ENCODE results near the gene CD82. TPM values are rescaled to one million over a fixed set of nuclear protein-coding genes. Genes with fewer than 3 reads are reported as not detected.

The CD82 gene
- total and polyA plus RNA-seq, 2 of the 8 experiments (the other 6 are each of a cell fraction or from before 2014, with no cell fraction given), result 7.9 to 10.3 TPM

DNA sequence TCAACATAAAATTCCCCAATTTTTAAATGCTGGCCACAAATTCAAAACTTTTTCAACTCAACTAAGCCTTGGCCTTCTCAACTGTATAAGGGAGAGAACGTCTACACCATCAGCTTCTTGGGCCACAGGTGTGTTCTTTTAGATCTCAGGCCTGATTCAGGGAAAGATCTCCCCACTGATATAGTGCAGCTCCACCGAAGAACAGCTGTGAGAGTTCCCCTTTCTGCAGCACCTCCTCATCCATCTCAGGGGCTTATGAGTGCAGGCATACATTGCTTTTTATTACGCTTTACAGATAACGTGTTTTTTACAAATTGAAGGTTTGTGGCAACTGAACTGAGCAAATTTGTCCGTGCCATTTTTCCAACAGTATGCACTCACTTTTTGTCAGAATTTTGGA is 8.0 kb upstream of the CD82 start:
- WGBS, 2 experiments (ENCODE audit: extremely low coverage in 1 of 2, insufficient coverage in 1 of 2, insufficient read length in 1 of 2, insufficient replicate concordance in 2 of 2, low coverage in 1 of 2, low lambda C conversion rate in 2 of 2, missing lambda C conversion rate in 1 of 2), result 85% methylated on average over 5 of the region's 5 CpGs; no CpG with 5 or more reads in 1 of the 2 experiments
- H2BK20ac ChIP-seq (ENCODE audit: low read length), result peak overlapping the region; percentile 51; the same call in 1 of the 2 replicates
- H3K9ac ChIP-seq (replicated peaks in 1 of 4; ENCODE audit: extremely low read depth in 1 of 4, low read depth in 3 of 4, low read length in 3 of 4), result no peak overlapping the region
- no peak overlapping the region for H2BK120ac ChIP-seq (replicated peaks; ENCODE audit: low read depth, low read length)
- H3K23ac ChIP-seq (ENCODE audit: insufficient read length), result no peak overlapping the region
- ChIA-PET POLR2A (ENCODE audit: partially characterized antibody) (interaction anchor here (0.6 to 1.6 kb wide), 3 partner anchors 37 to 52 kb away, joined by 3 to 6 read pairs (median 3); no protein-coding TSS in a partner anchor), CTCF (ENCODE audit: partially characterized antibody) (interaction anchor here (0.6 to 14.7 kb wide), 41 partner anchors 8 to 676 kb away, joined by 3 to 182 read pairs (median 4); partner anchors contain the start of gene CD82)
- H3K56ac ChIP-seq (replicated peaks; ENCODE audit: insufficient read length, low read depth, low read length), result no peak overlapping the region
- no peak overlapping the region for H3K4ac ChIP-seq (replicated peaks; ENCODE audit: insufficient read length, low read depth, low read length)
- no peak overlapping the region for H4K91ac ChIP-seq (replicated peaks; ENCODE audit: insufficient read length, low read length)
- H4K8ac ChIP-seq (ENCODE audit: extremely low read depth, insufficient read depth, low read length), result no peak overlapping the region
- no peak overlapping the region for H2AFZ ChIP-seq (ENCODE audit: low read length)
- H3K79me1 ChIP-seq (ENCODE audit: low read depth, low read length), result no peaks in the 10 kb centered on the region
- no peaks in the 10 kb centered on the region for H3K9me3 ChIP-seq (ENCODE audit: insufficient read depth in 2 of 2, low read depth in 1 of 2, low read length in 1 of 2)
- peak overlapping the region; percentile 13 for H4K5ac ChIP-seq (ENCODE audit: insufficient read length, low read depth, low read length)
- FAIRE-seq (no peak), DNase-seq (ENCODE audit: low read depth in 1 of 2, low spot score in 2 of 2) (no peak)
- TF ChIP-seq TEAD4 (IDR thresholded peaks at IDR 0.05; ENCODE audit: low read depth, low read length), result no peak
- no peak for TF ChIP-seq YY1 (IDR thresholded peaks at IDR 0.05; ENCODE audit: low read depth, low read length)
- no peak for TF ChIP-seq CEBPB (IDR thresholded peaks at IDR 0.05; ENCODE audit: low read depth, low read length)
- TF ChIP-seq, protein P1, sequence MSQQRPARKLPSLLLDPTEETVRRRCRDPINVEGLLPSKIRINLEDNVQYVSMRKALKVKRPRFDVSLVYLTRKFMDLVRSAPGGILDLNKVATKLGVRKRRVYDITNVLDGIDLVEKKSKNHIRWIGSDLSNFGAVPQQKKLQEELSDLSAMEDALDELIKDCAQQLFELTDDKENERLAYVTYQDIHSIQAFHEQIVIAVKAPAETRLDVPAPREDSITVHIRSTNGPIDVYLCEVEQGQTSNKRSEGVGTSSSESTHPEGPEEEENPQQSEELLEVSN (IDR thresholded peaks at IDR 0.05), result no peak
- no peak for TF ChIP-seq KDM1A (IDR thresholded peaks at IDR 0.05; ENCODE audit: borderline replicate concordance, low read length)
- H3K27me3 ChIP-seq (replicated peaks in 1 of 4; ENCODE audit: control insufficient read depth in 3 of 4, extremely low read depth in 1 of 4, insufficient read depth in 3 of 4, low read length in 3 of 4), result peaks cover 0 to 2% (median 0%) of the 10 kb centered on the region in 4 experiments; a peak in 1 of 7 replicates
- no peak overlapping the region for H3K27ac ChIP-seq (ENCODE audit: low read depth, low read length)
- H2BK12ac ChIP-seq (ENCODE audit: low read depth, low read length), result 0 out of 2 replicates have a peak overlapping the region, but pooled peaks have one; percentile 56
- H4K20me1 ChIP-seq (replicated peaks in 1 of 2; ENCODE audit: control insufficient read depth in 1 of 2, insufficient read depth in 2 of 2, low read length in 2 of 2), result no peaks in the 10 kb centered on the region
- H2AK5ac ChIP-seq (ENCODE audit: low read depth, low read length), result no peak overlapping the region; the same call in 1 of the 2 replicates
- H3K14ac ChIP-seq (ENCODE audit: insufficient read length), result no peak overlapping the region
- no peaks in the 10 kb centered on the region for H3K23me2 ChIP-seq (ENCODE audit: low read depth, low read length)
- H3K79me2 ChIP-seq (ENCODE audit: control insufficient read depth in 1 of 2, insufficient read depth in 2 of 2, low read length in 2 of 2), result no peaks in the 10 kb centered on the region
- H2BK15ac ChIP-seq (ENCODE audit: low read length), result 0 out of 2 replicates have a peak overlapping the region, but pooled peaks have one; percentile 18
- H3K18ac ChIP-seq (ENCODE audit: extremely low read depth, low read length), result no peak overlapping the region
- H2BK5ac ChIP-seq (ENCODE audit: low read depth, low read length), result no peak overlapping the region
- no peak overlapping the region for H3K4me2 ChIP-seq (ENCODE audit: insufficient read depth in 1 of 2, low read depth in 2 of 2, low read length in 2 of 2)
- H3K4me1 ChIP-seq (replicated peaks in 1 of 4; ENCODE audit: control insufficient read depth in 3 of 4, insufficient read depth in 4 of 4, low read length in 3 of 4), result peaks cover 6 to 16% (median 12%) of the 10 kb centered on the region in 4 experiments; a peak in 6 of 7 replicates
- H3K4me3 ChIP-seq (ENCODE audit: extremely low read depth in 1 of 4, insufficient read depth in 2 of 4, low read depth in 3 of 4, low read length in 4 of 4), result no peak overlapping the region
- no peaks in the 10 kb centered on the region for H3K36me3 ChIP-seq (ENCODE audit: control insufficient read depth in 2 of 4, insufficient read depth in 4 of 4, low read length in 3 of 4)
